Vagina (tissue), 2 donors: Measurements from ENCODE around the gene GLP2R.

Experiments
- POLR2A ChIP-seq, 2 donors: fragments of 450-650 bp; IDR thresholded peaks; one replicate each; pipeline ENCODE4 v1.6.1; 2017; ENCODE audit warnings: antibody characterized with exemption in 2 of 2, mild to moderate bottlenecking in 2 of 2, moderate library complexity in 2 of 2
- POLR2AphosphoS5 ChIP-seq, 2 donors: sonication (generic); formaldehyde crosslinking; IDR thresholded peaks; one replicate each; pipeline ENCODE4 v1.9.0; 2017; ENCODE audit warnings: antibody characterized with exemption in 2 of 2, mild to moderate bottlenecking in 2 of 2, low read depth in 1 of 2; ENCODE audit not compliant: insufficient read depth in 1 of 2
- TF ChIP-seq, protein P1 (sequence below), 3 experiments: fragments of 450-650 bp in 2 of 3; fragments of 200-600 bp in 1 of 3; sonication (generic) in 1 of 3; IDR thresholded peaks; one replicate each; pipeline ENCODE4 v1.5.1; 2017 to 2019; ENCODE audit warnings: antibody characterized with exemption in 3 of 3, mild to moderate bottlenecking in 2 of 3, moderate library complexity in 2 of 3

DNA sequence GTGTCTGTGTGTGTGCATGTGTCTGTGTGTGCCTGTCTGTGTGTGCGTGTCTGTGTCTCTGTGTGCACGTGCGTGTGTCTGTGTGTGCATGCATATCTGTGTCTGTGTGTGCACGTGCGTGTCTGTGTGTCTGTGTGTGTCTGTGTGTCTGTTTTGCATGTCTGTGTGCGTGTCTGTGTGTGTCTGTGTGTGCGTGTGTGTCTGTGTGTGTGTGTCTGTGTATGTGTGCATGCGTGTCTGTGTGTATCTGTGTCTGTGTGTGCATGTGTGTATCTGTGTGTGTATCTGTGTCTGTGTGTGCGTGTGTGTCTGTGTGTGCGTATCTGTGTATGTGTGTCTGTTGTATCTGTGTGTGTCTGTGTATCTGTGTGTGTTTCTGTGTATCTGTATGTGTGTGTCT is 9.3 kb upstream of the GLP2R start:
- TF ChIP-seq, protein P1, sequence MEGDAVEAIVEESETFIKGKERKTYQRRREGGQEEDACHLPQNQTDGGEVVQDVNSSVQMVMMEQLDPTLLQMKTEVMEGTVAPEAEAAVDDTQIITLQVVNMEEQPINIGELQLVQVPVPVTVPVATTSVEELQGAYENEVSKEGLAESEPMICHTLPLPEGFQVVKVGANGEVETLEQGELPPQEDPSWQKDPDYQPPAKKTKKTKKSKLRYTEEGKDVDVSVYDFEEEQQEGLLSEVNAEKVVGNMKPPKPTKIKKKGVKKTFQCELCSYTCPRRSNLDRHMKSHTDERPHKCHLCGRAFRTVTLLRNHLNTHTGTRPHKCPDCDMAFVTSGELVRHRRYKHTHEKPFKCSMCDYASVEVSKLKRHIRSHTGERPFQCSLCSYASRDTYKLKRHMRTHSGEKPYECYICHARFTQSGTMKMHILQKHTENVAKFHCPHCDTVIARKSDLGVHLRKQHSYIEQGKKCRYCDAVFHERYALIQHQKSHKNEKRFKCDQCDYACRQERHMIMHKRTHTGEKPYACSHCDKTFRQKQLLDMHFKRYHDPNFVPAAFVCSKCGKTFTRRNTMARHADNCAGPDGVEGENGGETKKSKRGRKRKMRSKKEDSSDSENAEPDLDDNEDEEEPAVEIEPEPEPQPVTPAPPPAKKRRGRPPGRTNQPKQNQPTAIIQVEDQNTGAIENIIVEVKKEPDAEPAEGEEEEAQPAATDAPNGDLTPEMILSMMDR (IDR thresholded peaks at IDR 0.05), result no peak
- TF ChIP-seq POLR2AphosphoS5 (IDR thresholded peaks at IDR 0.05; ENCODE audit: insufficient read depth in 1 of 2, low read depth in 1 of 2) (no peak), POLR2A (IDR thresholded peaks at IDR 0.05) (no peak)
